ENCODE measurements around the gene ACSS1. TPM values are rescaled to one million over a fixed set of nuclear protein-coding genes. Genes with fewer than 3 reads are reported as not detected.

ACSS1 gene
- total RNA-seq, 2 experiments from 2014 or later = 22.9 to 23.9 TPM

GRCh38 chr20:25062841-25063240 is 4.9 kb upstream of the ACSS1 start:
- ChIA-PET POLR2A (no interaction called here), CTCF (interaction anchor here (1.1 to 3.0 kb wide), 2 partner anchors 68 to 117 kb away, joined by 3 to 24 read pairs; no protein-coding TSS in a partner anchor)

GRCh38 chr20:25061821-25062530 is 4.0 kb upstream of the ACSS1 start:
- POLR2A ChIA-PET = no interaction called here
- CTCF ChIA-PET = interaction anchor here (0.6 to 3.0 kb wide), 3 partner anchors 26 to 332 kb away, joined by 3 to 24 read pairs (median 4); no protein-coding TSS in a partner anchor

GRCh38 chr20:25061103-25061799 is 3.3 kb upstream of the ACSS1 start:
- POLR2A ChIA-PET = no interaction called here
- CTCF ChIA-PET = no interaction called here

GRCh38 chr20:25059866-25060465 is 2.0 kb upstream of the ACSS1 start:
- CTCF ChIA-PET = interaction anchor here (4.2 kb wide), 1 partner anchor 66 kb away, joined by 17 read pairs; no protein-coding TSS in a partner anchor
- POLR2A ChIA-PET = interaction anchor here (0.6 to 0.9 kb wide), 2 partner anchors 27 to 188 kb away, joined by 3 read pairs; partner anchors contain the start of gene PYGB

GRCh38 chr20:25058847-25059810 is 1.2 kb upstream of the ACSS1 start:
- ChIA-PET CTCF (interaction anchor here (1.3 to 4.2 kb wide), 2 partner anchors 65 to 120 kb away, joined by 4 to 17 read pairs; no protein-coding TSS in a partner anchor), POLR2A (interaction anchor here (0.9 to 1.4 kb wide), 5 partner anchors 26 to 137 kb away, joined by 3 to 7 read pairs (median 3); partner anchors contain the start of gene APMAP)

GRCh38 chr20:25057234-25058050 is 497 bp downstream of the ACSS1 start:
- ChIA-PET POLR2A (interaction anchor here (1.0 to 1.4 kb wide), 6 partner anchors 10 to 350 kb away, joined by 3 to 7 read pairs (median 4); partner anchors contain the start of genes APMAP and GINS1), CTCF (interaction anchor here (1.2 to 4.2 kb wide), 2 partner anchors 25 to 64 kb away, joined by 3 to 17 read pairs; no protein-coding TSS in a partner anchor)

- CTCF ChIA-PET = interaction anchor here (1.2 to 4.2 kb wide), 2 partner anchors 26 to 63 kb away, joined by 3 to 17 read pairs; no protein-coding TSS in a partner anchor
- POLR2A ChIA-PET = interaction anchor here (1.0 to 1.4 kb wide), 3 partner anchors 9 to 351 kb away, joined by 3 to 4 read pairs (median 4); partner anchors contain the start of gene GINS1
Observed at GRCh38 chr20:25056690-25057233, 1.2 kb downstream of the ACSS1 start.

- POLR2A ChIA-PET = no interaction called here
- CTCF ChIA-PET = no interaction called here
Observed at GRCh38 chr20:25055711-25056495, 2.0 kb downstream of the ACSS1 start.

GRCh38 chr20:25054995-25055629 is 2.8 kb downstream of the ACSS1 start:
- POLR2A ChIA-PET = no interaction called here

GRCh38 chr20:25054096-25054820 is 3.7 kb downstream of the ACSS1 start:
- CTCF ChIA-PET = no interaction called here
- POLR2A ChIA-PET = interaction anchor here (0.6 kb wide), 1 partner anchor 99 kb away, joined by 4 read pairs; no protein-coding TSS in a partner anchor

More at GRCh38 chr20:25054995-25055629, 2.8 kb downstream of the ACSS1 start:
- CTCF ChIA-PET = no interaction called here

GRCh38 chr20:25053255-25054031 is 4.5 kb downstream of the ACSS1 start:
- ChIA-PET CTCF (no interaction called here), POLR2A (no interaction called here)

- ChIA-PET CTCF (interaction anchor here (1.5 kb wide), 1 partner anchor 9 kb away, joined by 4 read pairs; no protein-coding TSS in a partner anchor), POLR2A (no interaction called here)
Observed at GRCh38 chr20:25052255-25053194, 5.4 kb downstream of the ACSS1 start.

- POLR2A ChIA-PET = no interaction called here
- CTCF ChIA-PET = interaction anchor here (1.5 kb wide), 1 partner anchor 9 kb away, joined by 4 read pairs; no protein-coding TSS in a partner anchor
Observed at GRCh38 chr20:25051386-25052155, 6.4 kb downstream of the ACSS1 start.
